ENCODE results near the gene PITX3. TPM values are rescaled to one million over a fixed set of nuclear protein-coding genes. Genes with fewer than 3 reads are reported as not detected.

The PITX3 gene
- total and polyA plus RNA-seq, 4 donors = not detected

GRCh38 chr10:102231357-102232318 is 9.7 kb downstream of the PITX3 start:
- no peaks in the 10 kb centered on the region for H3K36me3 ChIP-seq (ENCODE audit: control insufficient read depth in 4 of 4, insufficient read depth in 3 of 4, low read depth in 1 of 4, low read length in 3 of 4)
- peak; percentile 71 for DNase-seq (ENCODE audit: low spot score)
- TF ChIP-seq RAD21 (IDR thresholded peaks at IDR 0.05) (peak; percentile 72 to 89), JUND (IDR thresholded peaks at IDR 0.05) (no peak), NR2F2 (IDR thresholded peaks at IDR 0.05) (no peak)
- TF ChIP-seq, protein P1, sequence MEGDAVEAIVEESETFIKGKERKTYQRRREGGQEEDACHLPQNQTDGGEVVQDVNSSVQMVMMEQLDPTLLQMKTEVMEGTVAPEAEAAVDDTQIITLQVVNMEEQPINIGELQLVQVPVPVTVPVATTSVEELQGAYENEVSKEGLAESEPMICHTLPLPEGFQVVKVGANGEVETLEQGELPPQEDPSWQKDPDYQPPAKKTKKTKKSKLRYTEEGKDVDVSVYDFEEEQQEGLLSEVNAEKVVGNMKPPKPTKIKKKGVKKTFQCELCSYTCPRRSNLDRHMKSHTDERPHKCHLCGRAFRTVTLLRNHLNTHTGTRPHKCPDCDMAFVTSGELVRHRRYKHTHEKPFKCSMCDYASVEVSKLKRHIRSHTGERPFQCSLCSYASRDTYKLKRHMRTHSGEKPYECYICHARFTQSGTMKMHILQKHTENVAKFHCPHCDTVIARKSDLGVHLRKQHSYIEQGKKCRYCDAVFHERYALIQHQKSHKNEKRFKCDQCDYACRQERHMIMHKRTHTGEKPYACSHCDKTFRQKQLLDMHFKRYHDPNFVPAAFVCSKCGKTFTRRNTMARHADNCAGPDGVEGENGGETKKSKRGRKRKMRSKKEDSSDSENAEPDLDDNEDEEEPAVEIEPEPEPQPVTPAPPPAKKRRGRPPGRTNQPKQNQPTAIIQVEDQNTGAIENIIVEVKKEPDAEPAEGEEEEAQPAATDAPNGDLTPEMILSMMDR (IDR thresholded peaks at IDR 0.05; ENCODE audit: low read depth, low read length, missing input control) = peak; percentile 63
- peak overlapping the region in 2 of 3 donors; percentile 41 to 43 for H3K4me3 ChIP-seq (ENCODE audit: low read depth in 1 of 3, low read length in 3 of 3)
- H3K27me3 ChIP-seq (ENCODE audit: control insufficient read depth in 4 of 4, insufficient read depth in 4 of 4, low read length in 3 of 4) = peaks cover 0 to 16% (median 0%) of the 10 kb centered on the region in 4 donors
- WGBS = 13% methylated on average over 76 of the region's 76 CpGs
- H3K4me1 ChIP-seq (ENCODE audit: control insufficient read depth in 4 of 4, insufficient read depth in 4 of 4, low read length in 3 of 4) = peaks cover 14 to 23% (median 20%) of the 10 kb centered on the region in 4 donors
- H3K27ac ChIP-seq (ENCODE audit: low read depth in 1 of 2, low read length in 2 of 2) = no peak overlapping the region
- H3K9ac ChIP-seq (ENCODE audit: low read depth in 1 of 2, low read length in 2 of 2) = no peak overlapping the region
- H3K9me3 ChIP-seq (ENCODE audit: control insufficient read depth in 4 of 4, low read length in 3 of 4) = no peaks in the 10 kb centered on the region

- Histone ChIP-seq H3K36me3 (ENCODE audit: control insufficient read depth in 4 of 4, insufficient read depth in 3 of 4, low read depth in 1 of 4, low read length in 3 of 4) (no peaks in the 10 kb centered on the region), H3K27me3 (ENCODE audit: control insufficient read depth in 4 of 4, insufficient read depth in 4 of 4, low read length in 3 of 4) (peaks cover 0 to 16% (median 0%) of the 10 kb centered on the region in 4 donors), H3K27ac (ENCODE audit: low read depth in 1 of 2, low read length in 2 of 2) (no peak overlapping the region), H3K4me3 (ENCODE audit: low read depth in 1 of 3, low read length in 3 of 3) (peak overlapping the region in 2 of 3 donors; percentile 41 to 43), H3K4me1 (ENCODE audit: control insufficient read depth in 4 of 4, insufficient read depth in 4 of 4, low read length in 3 of 4) (peaks cover 14 to 29% (median 24%) of the 10 kb centered on the region in 4 donors), H3K9me3 (ENCODE audit: control insufficient read depth in 4 of 4, low read length in 3 of 4) (no peaks in the 10 kb centered on the region), H3K9ac (ENCODE audit: low read depth in 1 of 2, low read length in 2 of 2) (no peak overlapping the region)
- DNase-seq (ENCODE audit: low spot score) = no peak
- 4% methylated on average over 52 of the region's 52 CpGs for WGBS
- TF ChIP-seq HNF4G (IDR thresholded peaks at IDR 0.05) (no peak), HNF4A (conservative IDR thresholded peaks at IDR 0.05) (no peak), TAF1 (conservative IDR thresholded peaks at IDR 0.05) (no peak), RAD21 (IDR thresholded peaks at IDR 0.05) (peak in 1 of 2 donors; percentile 30)
- TF ChIP-seq, protein P1 (IDR thresholded peaks at IDR 0.05; ENCODE audit: low read depth, low read length, missing input control) = no peak
Measured at GRCh38 chr10:102230861-102231356, 10.4 kb downstream of the PITX3 start.

- WGBS = 2% methylated on average over 50 of the region's 50 CpGs
- peak overlapping the region in 1 of 2 donors; percentile 4 for H3K9ac ChIP-seq (ENCODE audit: low read depth in 1 of 2, low read length in 2 of 2)
Measured at GRCh38 chr10:102230264-102230860, 10.9 kb downstream of the PITX3 start.

More at GRCh38 chr10:102230264-102230860, 10.9 kb downstream of the PITX3 start:
- Histone ChIP-seq H3K9me3 (ENCODE audit: control insufficient read depth in 4 of 4, low read length in 3 of 4) (no peaks in the 10 kb centered on the region), H3K4me1 (ENCODE audit: control insufficient read depth in 4 of 4, insufficient read depth in 4 of 4, low read length in 3 of 4) (peaks cover 14 to 31% (median 24%) of the 10 kb centered on the region in 4 donors), H3K36me3 (ENCODE audit: control insufficient read depth in 4 of 4, insufficient read depth in 3 of 4, low read depth in 1 of 4, low read length in 3 of 4) (no peaks in the 10 kb centered on the region), H3K4me3 (ENCODE audit: low read depth in 1 of 3, low read length in 3 of 3) (peak overlapping the region in 2 of 3 donors; percentile 41 to 43), H3K27ac (ENCODE audit: low read depth in 1 of 2, low read length in 2 of 2) (no peak overlapping the region), H3K27me3 (ENCODE audit: control insufficient read depth in 4 of 4, insufficient read depth in 4 of 4, low read length in 3 of 4) (peaks cover 0 to 16% (median 0%) of the 10 kb centered on the region in 4 donors)
- TF ChIP-seq EGR1 (IDR thresholded peaks at IDR 0.05; ENCODE audit: low read depth in 2 of 2) (no peak), TAF1 (conservative IDR thresholded peaks at IDR 0.05) (no peak), RAD21 (IDR thresholded peaks at IDR 0.05) (no peak)
- TF ChIP-seq, protein P2, sequence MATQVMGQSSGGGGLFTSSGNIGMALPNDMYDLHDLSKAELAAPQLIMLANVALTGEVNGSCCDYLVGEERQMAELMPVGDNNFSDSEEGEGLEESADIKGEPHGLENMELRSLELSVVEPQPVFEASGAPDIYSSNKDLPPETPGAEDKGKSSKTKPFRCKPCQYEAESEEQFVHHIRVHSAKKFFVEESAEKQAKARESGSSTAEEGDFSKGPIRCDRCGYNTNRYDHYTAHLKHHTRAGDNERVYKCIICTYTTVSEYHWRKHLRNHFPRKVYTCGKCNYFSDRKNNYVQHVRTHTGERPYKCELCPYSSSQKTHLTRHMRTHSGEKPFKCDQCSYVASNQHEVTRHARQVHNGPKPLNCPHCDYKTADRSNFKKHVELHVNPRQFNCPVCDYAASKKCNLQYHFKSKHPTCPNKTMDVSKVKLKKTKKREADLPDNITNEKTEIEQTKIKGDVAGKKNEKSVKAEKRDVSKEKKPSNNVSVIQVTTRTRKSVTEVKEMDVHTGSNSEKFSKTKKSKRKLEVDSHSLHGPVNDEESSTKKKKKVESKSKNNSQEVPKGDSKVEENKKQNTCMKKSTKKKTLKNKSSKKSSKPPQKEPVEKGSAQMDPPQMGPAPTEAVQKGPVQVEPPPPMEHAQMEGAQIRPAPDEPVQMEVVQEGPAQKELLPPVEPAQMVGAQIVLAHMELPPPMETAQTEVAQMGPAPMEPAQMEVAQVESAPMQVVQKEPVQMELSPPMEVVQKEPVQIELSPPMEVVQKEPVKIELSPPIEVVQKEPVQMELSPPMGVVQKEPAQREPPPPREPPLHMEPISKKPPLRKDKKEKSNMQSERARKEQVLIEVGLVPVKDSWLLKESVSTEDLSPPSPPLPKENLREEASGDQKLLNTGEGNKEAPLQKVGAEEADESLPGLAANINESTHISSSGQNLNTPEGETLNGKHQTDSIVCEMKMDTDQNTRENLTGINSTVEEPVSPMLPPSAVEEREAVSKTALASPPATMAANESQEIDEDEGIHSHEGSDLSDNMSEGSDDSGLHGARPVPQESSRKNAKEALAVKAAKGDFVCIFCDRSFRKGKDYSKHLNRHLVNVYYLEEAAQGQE (IDR thresholded peaks at IDR 0.05) = no peak
- TF ChIP-seq, protein P1 (IDR thresholded peaks at IDR 0.05; ENCODE audit: low read depth, low read length, missing input control) = no peak
- DNase-seq (ENCODE audit: low spot score) = no peak

Measured in liver (tissue), 9 donors.